Stomach smooth muscle (tissue), 2 donors: ENCODE data around the gene PEF1.

Experiments
- H3K27ac ChIP-seq: one replicate; pipeline ENCODE4 v1.7.0; 2013; ENCODE audit warnings: mild to moderate bottlenecking, low read length, inconsistent platforms
- H3K27me3 ChIP-seq, 2 donors: one replicate each; pipeline ENCODE4 v1.7.0; 2013; ENCODE audit warnings: low read length in 2 of 2; ENCODE audit not compliant: insufficient read depth in 2 of 2, control insufficient read depth in 1 of 2
- H3K36me3 ChIP-seq, 2 donors: one replicate each; pipeline ENCODE4 v1.7.0; 2013; ENCODE audit warnings: low read length in 2 of 2; ENCODE audit not compliant: control insufficient read depth in 2 of 2, insufficient read depth in 2 of 2
- H3K4me1 ChIP-seq: one replicate; pipeline ENCODE4 v1.7.0; 2013; ENCODE audit warnings: low read length; ENCODE audit not compliant: control insufficient read depth, insufficient read depth
- H3K4me3 ChIP-seq, 2 donors: one replicate each; pipeline ENCODE4 v1.7.0; 2013; ENCODE audit warnings: low read length in 2 of 2
- H3K9ac ChIP-seq, 2 donors: one replicate each; pipeline ENCODE4 v1.7.0; 2013; ENCODE audit warnings: low read length in 2 of 2, mild to moderate bottlenecking in 1 of 2
- H3K9me3 ChIP-seq, 2 donors: one replicate each; pipeline ENCODE4 v1.7.0; 2013; ENCODE audit warnings: low read length in 2 of 2; ENCODE audit not compliant: control insufficient read depth in 2 of 2
- donor health status: healthy.
- donor health status: Pancreatic carcinoma.

Gene PEF1

DNA sequence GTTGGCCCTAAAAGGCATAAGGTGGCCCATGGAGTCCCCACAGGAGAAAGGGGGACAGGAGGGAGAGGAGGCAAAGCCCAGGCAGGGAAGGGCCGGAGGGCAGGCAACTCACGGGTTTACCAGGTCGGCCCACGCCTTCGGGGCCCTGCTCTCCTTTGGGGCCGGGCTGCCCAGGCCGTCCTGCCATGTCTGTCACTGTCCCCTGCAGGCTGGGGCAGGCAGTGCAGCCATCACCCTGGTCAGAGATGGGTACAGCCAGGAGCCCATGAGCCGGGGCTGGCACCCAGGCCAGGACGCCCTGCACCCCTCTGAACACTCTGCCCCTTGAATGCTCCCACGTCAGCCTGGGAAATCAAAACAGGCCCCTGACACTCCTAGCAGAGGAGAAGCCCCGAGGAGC is 39.3 kb upstream of the PEF1 start:
- no peak overlapping the region for H3K4me3 ChIP-seq
- H3K4me1 ChIP-seq, result peaks cover 18% of the 10 kb centered on the region
- H3K36me3 ChIP-seq, result peaks cover 16 to 30% of the 10 kb centered on the region in 2 donors
- no peaks in the 10 kb centered on the region for H3K27me3 ChIP-seq
- no peak overlapping the region for H3K27ac ChIP-seq
- no peaks in the 10 kb centered on the region for H3K9me3 ChIP-seq
- no peak overlapping the region for H3K9ac ChIP-seq

DNA sequence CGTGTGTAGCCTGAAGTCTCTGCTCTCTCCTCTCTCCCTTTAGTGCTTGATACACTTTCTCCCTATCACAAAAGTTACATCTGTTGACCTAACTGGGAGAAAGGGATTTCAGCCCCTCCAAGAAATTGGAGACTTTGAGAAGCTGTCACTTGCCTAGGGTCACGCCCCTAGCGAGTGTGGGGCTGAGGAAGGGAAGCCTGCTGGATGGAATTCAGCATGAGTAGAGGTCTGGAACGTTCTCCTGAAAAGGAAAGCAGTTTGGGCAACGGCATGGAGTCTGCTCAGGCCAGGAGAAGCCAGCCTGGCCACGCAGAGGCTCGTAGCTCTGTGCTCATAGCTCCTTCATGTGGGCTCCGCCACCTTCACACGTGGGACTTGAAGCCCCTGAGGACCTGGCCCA is 36.7 kb upstream of the PEF1 start:
- H3K27me3 ChIP-seq, result no peaks in the 10 kb centered on the region
- H3K9ac ChIP-seq, result no peak overlapping the region
- H3K4me3 ChIP-seq, result no peak overlapping the region
- H3K9me3 ChIP-seq, result no peaks in the 10 kb centered on the region
- peaks cover 6% of the 10 kb centered on the region for H3K4me1 ChIP-seq
- peaks cover 16 to 28% of the 10 kb centered on the region in 2 donors for H3K36me3 ChIP-seq
- H3K27ac ChIP-seq, result no peak overlapping the region

DNA sequence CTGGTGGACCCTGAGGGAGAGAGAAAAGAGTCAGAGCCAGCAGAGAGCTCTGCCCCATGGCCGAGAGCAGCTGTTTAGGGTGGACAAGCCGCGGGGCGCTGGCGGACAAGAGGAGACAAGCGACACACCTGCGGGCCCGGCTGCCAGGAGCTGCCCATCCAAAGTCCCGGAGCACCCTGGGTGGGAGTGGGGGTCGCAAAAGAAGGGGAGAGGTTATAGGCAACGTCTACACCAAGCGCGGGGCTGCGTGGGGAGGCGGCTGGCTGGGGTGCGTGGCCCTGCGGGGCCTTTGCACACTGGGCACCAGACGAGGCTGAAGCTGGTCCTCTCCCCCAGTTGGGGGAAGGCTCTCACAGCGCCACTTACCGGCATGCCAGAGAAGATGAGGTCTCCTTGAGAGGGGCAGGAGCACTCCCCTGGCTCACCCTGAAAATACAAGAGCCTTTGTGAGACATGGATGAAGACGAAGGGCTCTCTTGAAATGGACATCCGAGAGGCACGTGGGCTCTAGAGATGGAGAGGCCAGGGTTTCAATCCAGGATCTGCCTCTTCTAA is 35.1 kb upstream of the PEF1 start:
- Histone ChIP-seq H3K36me3 (peaks cover 7 to 24% of the 10 kb centered on the region in 2 donors), H3K27ac (no peak overlapping the region), H3K9me3 (no peaks in the 10 kb centered on the region), H3K9ac (no peak overlapping the region), H3K27me3 (no peaks in the 10 kb centered on the region), H3K4me1 (peaks cover 15% of the 10 kb centered on the region), H3K4me3 (no peak overlapping the region)

DNA sequence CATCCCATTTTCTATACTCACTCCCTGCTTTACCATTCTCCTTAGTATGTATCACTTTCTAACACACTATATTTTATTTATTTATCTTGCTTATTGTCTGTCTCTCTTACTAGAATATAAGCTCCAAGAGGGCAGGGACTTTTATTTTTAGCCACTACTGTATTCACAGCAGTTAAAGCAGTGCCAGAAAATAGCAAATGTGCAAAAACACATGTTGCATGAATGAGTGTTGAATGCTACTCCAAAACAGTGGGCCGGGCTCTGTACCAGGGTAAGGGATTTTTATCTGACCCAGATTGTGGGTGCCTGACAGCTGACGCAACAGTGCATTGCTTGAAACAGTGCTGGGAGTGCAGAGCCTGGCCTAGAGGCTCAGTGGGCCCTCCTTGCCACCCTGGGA is 34.4 kb upstream of the PEF1 start:
- Histone ChIP-seq H3K4me1 (peaks cover 21% of the 10 kb centered on the region), H3K27ac (no peak overlapping the region), H3K4me3 (no peak overlapping the region), H3K36me3 (peaks cover 7 to 22% of the 10 kb centered on the region in 2 donors), H3K27me3 (no peaks in the 10 kb centered on the region), H3K9me3 (no peaks in the 10 kb centered on the region), H3K9ac (no peak overlapping the region)

DNA sequence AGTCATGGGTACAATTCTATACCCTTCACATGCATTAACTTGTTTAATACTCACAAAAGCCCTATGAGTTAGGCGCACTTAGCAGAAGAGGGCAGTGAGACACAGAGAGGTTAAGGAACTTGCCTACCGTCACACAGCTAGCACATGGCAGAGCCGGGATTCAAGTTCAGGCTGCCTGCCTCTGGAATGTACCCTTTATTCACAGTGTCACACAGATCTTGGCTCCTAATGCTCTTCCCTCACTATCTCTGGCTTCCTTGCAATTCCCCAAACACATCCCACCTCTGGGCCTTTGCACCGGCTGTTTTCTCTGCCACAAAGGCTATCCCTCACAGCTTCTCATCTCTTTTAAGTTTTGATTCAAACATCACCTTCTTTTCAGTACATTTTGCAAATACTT is 34.0 kb upstream of the PEF1 start:
- H3K4me3 ChIP-seq, result no peak overlapping the region
- H3K4me1 ChIP-seq, result peaks cover 26% of the 10 kb centered on the region
- no peaks in the 10 kb centered on the region for H3K9me3 ChIP-seq
- no peak overlapping the region for H3K9ac ChIP-seq
- no peak overlapping the region for H3K27ac ChIP-seq
- H3K36me3 ChIP-seq, result peaks cover 7 to 22% of the 10 kb centered on the region in 2 donors
- H3K27me3 ChIP-seq, result no peaks in the 10 kb centered on the region

DNA sequence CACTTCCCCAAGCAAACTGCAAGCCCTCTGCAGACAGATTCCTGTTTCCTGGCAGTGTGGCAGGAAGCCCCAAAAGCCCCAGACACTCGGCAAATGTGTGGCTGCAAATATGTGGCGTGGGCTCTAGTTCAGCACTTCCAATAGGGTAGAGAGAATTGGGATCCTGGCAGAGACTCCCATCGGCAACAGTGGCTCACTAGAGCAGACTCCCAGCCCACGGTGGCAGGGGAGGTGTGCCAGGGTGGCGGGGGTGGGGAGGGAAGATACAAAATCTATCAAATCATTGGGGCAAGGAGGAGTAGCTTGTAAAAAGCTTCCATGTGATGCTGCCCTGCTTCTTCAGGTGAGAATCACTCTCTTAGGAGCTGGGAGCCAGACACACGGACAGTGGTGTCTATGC is 33.3 kb upstream of the PEF1 start:
- Histone ChIP-seq H3K27ac (no peak overlapping the region), H3K36me3 (peaks cover 5 to 21% of the 10 kb centered on the region in 2 donors), H3K4me1 (peaks cover 33% of the 10 kb centered on the region), H3K4me3 (no peak overlapping the region), H3K27me3 (no peaks in the 10 kb centered on the region), H3K9ac (no peak overlapping the region), H3K9me3 (no peaks in the 10 kb centered on the region)

DNA sequence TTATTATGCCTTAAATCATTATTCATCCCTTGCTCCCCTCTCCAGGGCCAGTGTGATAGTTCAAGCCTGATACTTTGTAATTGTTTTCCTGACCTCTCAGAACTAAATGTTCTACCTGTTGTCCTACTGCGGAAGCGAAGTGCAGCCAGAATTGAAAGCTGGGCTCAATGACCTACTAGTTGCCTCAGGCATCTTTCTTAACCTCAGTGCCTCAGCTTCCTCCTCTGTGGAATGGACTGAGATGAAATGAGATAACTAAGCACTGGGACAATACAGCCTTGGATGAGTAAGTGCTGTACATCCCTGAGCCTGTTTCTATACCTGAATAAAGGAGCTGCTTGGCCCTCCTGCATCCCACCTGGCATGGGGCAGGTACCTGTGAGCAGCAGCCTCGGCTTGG is 32.7 kb upstream of the PEF1 start:
- H3K27me3 ChIP-seq, result no peaks in the 10 kb centered on the region
- no peak overlapping the region for H3K9ac ChIP-seq
- peaks cover 38% of the 10 kb centered on the region for H3K4me1 ChIP-seq
- no peak overlapping the region for H3K27ac ChIP-seq
- peaks cover 0 to 16% of the 10 kb centered on the region in 2 donors for H3K36me3 ChIP-seq
- H3K4me3 ChIP-seq, result no peak overlapping the region
- no peaks in the 10 kb centered on the region for H3K9me3 ChIP-seq

DNA sequence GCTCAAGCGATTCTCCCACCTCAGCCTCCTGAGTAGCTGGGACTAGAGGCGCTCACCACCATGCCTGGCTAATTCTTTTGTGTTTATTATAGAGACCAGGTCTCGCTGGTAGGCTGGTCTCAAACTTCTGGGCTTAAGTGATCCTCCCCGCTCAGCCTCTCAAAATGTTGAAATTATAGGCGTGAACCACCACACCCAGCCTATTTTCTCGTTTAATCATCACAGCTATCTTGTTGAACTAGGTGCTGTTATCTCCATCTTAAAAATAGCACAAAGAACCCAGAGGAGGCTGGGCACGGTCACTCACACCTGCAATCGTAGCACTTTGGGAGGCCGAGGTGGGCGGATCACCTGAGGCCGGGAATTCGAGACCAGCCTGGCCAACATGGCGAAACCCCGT is 31.1 kb upstream of the PEF1 start:
- Histone ChIP-seq H3K36me3 (peaks cover 0 to 14% of the 10 kb centered on the region in 2 donors), H3K27ac (peak overlapping the region; percentile 85), H3K9ac (no peak overlapping the region), H3K27me3 (no peaks in the 10 kb centered on the region), H3K9me3 (no peaks in the 10 kb centered on the region), H3K4me1 (peaks cover 49% of the 10 kb centered on the region), H3K4me3 (no peak overlapping the region)

DNA sequence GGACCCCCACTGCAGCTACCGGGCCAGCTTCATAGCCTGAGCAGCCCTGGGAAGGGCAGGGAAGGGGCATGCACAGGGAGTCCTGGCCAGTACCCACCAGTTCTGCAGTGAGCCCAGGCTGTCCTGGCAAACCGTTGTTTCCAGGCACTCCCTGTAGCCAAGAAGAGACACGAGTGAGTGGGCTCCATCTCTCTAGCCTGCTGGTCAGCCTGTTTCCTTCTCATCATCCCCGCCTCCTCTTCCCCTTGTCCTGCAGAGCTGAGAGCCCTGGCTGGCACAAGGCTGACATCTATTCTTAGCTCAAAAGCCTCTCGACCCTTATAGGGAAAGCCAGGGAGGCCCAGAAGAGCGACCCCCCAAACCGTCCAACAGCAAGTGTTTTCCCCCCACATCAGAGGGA is 30.5 kb upstream of the PEF1 start:
- peak overlapping the region; percentile 85 for H3K27ac ChIP-seq
- peaks cover 55% of the 10 kb centered on the region for H3K4me1 ChIP-seq
- peaks cover 0 to 8% of the 10 kb centered on the region in 2 donors for H3K36me3 ChIP-seq
- no peaks in the 10 kb centered on the region for H3K9me3 ChIP-seq
- no peaks in the 10 kb centered on the region for H3K27me3 ChIP-seq
- peak overlapping the region in 1 of 2 donors; percentile 21 for H3K9ac ChIP-seq
- peak overlapping the region in 1 of 2 donors; percentile 64 for H3K4me3 ChIP-seq

DNA sequence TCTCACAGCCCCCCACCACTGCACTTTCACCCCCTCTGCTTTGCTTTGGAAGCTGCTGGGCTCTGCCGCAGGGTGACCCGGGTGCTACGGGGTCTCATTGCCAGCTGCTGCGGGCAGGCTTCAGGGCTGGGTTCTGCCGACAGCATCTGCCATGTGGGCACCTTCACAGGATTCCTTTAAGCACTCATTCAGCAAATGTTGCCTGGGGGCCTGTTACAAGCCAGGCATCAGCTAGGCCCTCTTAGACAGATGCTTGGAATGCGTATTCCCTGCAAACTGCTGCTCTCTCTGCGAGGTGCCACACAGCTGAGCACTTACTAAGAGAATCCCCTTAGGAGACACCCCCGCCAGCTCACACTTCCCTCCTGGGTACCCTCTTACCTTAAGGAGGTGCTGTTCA is 29.9 kb upstream of the PEF1 start:
- peak overlapping the region in 1 of 2 donors; percentile 21 for H3K9ac ChIP-seq

DNA sequence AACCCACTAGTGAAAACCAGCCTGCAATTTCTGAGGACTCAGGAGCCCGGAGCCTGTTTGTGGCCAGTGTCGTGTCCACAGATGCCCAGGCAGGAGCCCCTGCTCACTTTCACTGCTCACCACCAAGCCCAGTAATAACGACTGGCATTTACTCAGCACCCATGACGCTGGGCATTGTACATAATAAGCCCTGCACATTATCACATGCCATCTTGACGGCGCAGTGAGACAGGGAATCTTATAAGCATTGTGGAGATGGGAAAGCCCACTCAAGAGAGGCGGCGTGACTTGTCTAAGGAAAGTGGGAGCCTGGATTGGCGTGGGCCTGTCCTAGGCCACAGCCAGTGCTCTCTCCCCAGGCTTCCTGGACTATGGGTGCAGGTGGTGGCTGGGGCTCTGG is 28.8 kb upstream of the PEF1 start:
- Histone ChIP-seq H3K9me3 (no peaks in the 10 kb centered on the region), H3K36me3 (peaks cover 0 to 4% of the 10 kb centered on the region in 2 donors), H3K4me3 (peak overlapping the region in 1 of 2 donors; percentile 35), H3K27me3 (no peaks in the 10 kb centered on the region), H3K4me1 (peaks cover 69% of the 10 kb centered on the region), H3K27ac (peak overlapping the region; percentile 85), H3K9ac (peak overlapping the region in 1 of 2 donors; percentile 58)

More for the DNA sequence above, 29.9 kb upstream of the PEF1 start:
- peaks cover 60% of the 10 kb centered on the region for H3K4me1 ChIP-seq
- peaks cover 0 to 4% of the 10 kb centered on the region in 2 donors for H3K36me3 ChIP-seq
- peak overlapping the region in 1 of 2 donors; percentile 64 for H3K4me3 ChIP-seq
- H3K9me3 ChIP-seq, result no peaks in the 10 kb centered on the region
- peak overlapping the region; percentile 85 for H3K27ac ChIP-seq
- H3K27me3 ChIP-seq, result no peaks in the 10 kb centered on the region
